SH-SY5Y (cell line): ENCODE measurements around the gene NCOA5.

Source experiments
- GATA2 ChIP-seq: IDR thresholded peaks from 2 replicates; pipeline ENCODE4 v1.6.1; 2011; ENCODE audit warnings: mild to moderate bottlenecking, low read depth, low read length
- GATA3 ChIP-seq: IDR thresholded peaks from 2 replicates; pipeline ENCODE4 v1.6.1; 2011; ENCODE audit warnings: low read depth, mild to moderate bottlenecking, low read length, moderate library complexity

GRCh38 chr20:46085179-46085851 lies 4.4 kb downstream of the NCOA5 start:
- TF ChIP-seq GATA3 (no peak), GATA2 (no peak)
